ENCODE results near the gene INPP1. TPM values are rescaled to one million over a fixed set of nuclear protein-coding genes. Genes with fewer than 3 reads are reported as not detected.

Gene INPP1
- total RNA-seq, 1 donor from 2014 or later: 11.3 TPM

DNA sequence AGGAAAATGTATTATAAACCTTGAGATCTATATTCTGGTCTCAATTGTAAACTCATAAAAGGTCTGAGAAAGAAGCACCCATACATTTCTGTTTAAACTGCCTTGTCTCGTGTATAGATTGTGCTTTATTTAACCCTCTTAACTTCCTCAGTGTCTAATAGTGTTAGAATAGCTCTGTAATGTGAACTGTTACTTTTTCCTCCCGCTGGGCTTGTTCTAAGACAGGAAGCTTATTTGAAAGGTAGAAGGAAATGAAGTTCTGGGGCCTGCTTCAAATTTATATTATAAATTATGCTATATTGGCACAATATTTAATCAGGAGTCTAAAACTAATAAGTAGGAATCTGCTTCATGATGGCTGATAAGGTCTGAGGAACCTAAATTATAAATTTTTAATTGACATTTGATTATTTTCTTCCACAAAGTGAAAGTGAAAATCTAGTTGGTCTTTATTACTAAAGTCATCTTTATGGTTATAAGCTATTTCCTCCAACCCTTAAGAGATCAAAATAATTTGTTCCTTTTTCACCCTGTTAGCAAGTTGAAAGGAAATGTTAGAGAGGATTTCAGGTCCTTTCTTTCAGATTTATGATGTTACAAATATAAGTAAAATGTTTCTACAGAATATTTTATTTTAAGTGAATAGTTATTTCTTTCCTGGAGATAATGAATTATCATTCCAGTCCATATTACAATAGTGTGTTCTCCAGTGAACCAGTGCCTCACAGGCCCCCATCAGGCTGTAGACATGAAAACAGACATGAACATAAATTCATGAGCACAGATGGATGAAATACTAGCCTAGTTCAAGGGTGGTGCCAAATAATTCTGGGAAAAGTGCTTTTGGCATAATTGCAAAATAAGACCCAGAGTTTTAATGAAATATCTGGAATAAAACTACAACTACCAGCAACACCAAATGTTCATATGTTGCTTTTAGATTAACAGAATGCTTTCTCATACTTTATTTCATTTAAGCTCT lies 72.7 kb downstream of the INPP1 start:
- H3K4me2 ChIP-seq (ENCODE audit: low read length): no peak overlapping the region
- TF ChIP-seq, protein P1, sequence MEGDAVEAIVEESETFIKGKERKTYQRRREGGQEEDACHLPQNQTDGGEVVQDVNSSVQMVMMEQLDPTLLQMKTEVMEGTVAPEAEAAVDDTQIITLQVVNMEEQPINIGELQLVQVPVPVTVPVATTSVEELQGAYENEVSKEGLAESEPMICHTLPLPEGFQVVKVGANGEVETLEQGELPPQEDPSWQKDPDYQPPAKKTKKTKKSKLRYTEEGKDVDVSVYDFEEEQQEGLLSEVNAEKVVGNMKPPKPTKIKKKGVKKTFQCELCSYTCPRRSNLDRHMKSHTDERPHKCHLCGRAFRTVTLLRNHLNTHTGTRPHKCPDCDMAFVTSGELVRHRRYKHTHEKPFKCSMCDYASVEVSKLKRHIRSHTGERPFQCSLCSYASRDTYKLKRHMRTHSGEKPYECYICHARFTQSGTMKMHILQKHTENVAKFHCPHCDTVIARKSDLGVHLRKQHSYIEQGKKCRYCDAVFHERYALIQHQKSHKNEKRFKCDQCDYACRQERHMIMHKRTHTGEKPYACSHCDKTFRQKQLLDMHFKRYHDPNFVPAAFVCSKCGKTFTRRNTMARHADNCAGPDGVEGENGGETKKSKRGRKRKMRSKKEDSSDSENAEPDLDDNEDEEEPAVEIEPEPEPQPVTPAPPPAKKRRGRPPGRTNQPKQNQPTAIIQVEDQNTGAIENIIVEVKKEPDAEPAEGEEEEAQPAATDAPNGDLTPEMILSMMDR (IDR thresholded peaks at IDR 0.05; ENCODE audit: insufficient read depth, low read depth, low read length): no peak
- TF ChIP-seq EZH2 (IDR thresholded peaks at IDR 0.05; ENCODE audit: insufficient read depth, low read length): no peak
- Mint-ChIP-seq H3K4me1 (ENCODE audit: low read depth, unreplicated experiment) (peaks cover 3% of the 10 kb centered on the region), H3K27me3 (ENCODE audit: low read depth, unreplicated experiment) (no peaks in the 10 kb centered on the region), H3K9me3 (ENCODE audit: unreplicated experiment) (no peaks in the 10 kb centered on the region), H3K4me3 (ENCODE audit: unreplicated experiment) (no peak overlapping the region), H3K27ac (ENCODE audit: unreplicated experiment) (no peak overlapping the region), H3K36me3 (ENCODE audit: low read depth, unreplicated experiment) (no peaks in the 10 kb centered on the region)
- H4K20me1 ChIP-seq (ENCODE audit: insufficient read depth, low read length): no peaks in the 10 kb centered on the region
- no peaks in the 10 kb centered on the region for H3K27me3 ChIP-seq (ENCODE audit: insufficient read depth, low read length)
- FAIRE-seq (no peak), DNase-seq (ENCODE audit: low read depth) (no peak)
- no peaks in the 10 kb centered on the region for H3K36me3 ChIP-seq (ENCODE audit: insufficient read depth, low read length)
- peak overlapping the region; percentile 12 for H2AFZ ChIP-seq (ENCODE audit: low read depth, low read length)
- H3K79me2 ChIP-seq (ENCODE audit: insufficient read depth, low read length): no peaks in the 10 kb centered on the region
- H3K9ac ChIP-seq (ENCODE audit: low read length): no peak overlapping the region
- no peaks in the 10 kb centered on the region for H3K9me3 ChIP-seq (ENCODE audit: insufficient read depth, low read depth, low read length)
- no peak overlapping the region for H3K4me3 ChIP-seq (ENCODE audit: insufficient read depth, low read depth, low read length)
- no peaks in the 10 kb centered on the region for H3K4me1 ChIP-seq (ENCODE audit: insufficient read depth, low read length)
- no peak overlapping the region for H3K27ac ChIP-seq (ENCODE audit: low read depth, low read length)

- Histone ChIP-seq H3K4me3 (ENCODE audit: insufficient read depth, low read depth, low read length) (no peak overlapping the region), H3K27ac (ENCODE audit: low read depth, low read length) (no peak overlapping the region), H3K36me3 (ENCODE audit: insufficient read depth, low read length) (no peaks in the 10 kb centered on the region), H3K79me2 (ENCODE audit: insufficient read depth, low read length) (no peaks in the 10 kb centered on the region), H3K4me1 (ENCODE audit: insufficient read depth, low read length) (no peaks in the 10 kb centered on the region), H4K20me1 (ENCODE audit: insufficient read depth, low read length) (no peaks in the 10 kb centered on the region), H2AFZ (ENCODE audit: low read depth, low read length) (no peak overlapping the region), H3K4me2 (ENCODE audit: low read length) (no peak overlapping the region), H3K27me3 (ENCODE audit: insufficient read depth, low read length) (no peaks in the 10 kb centered on the region), H3K9me3 (ENCODE audit: insufficient read depth, low read depth, low read length) (no peaks in the 10 kb centered on the region), H3K9ac (ENCODE audit: low read length) (no peak overlapping the region)
- Mint-ChIP-seq H3K36me3 (ENCODE audit: low read depth, unreplicated experiment) (no peaks in the 10 kb centered on the region), H3K27ac (ENCODE audit: unreplicated experiment) (no peak overlapping the region), H3K4me3 (ENCODE audit: unreplicated experiment) (no peak overlapping the region), H3K27me3 (ENCODE audit: low read depth, unreplicated experiment) (no peaks in the 10 kb centered on the region), H3K4me1 (ENCODE audit: low read depth, unreplicated experiment) (peaks cover 3% of the 10 kb centered on the region), H3K9me3 (ENCODE audit: unreplicated experiment) (no peaks in the 10 kb centered on the region)
- DNase-seq (ENCODE audit: low read depth) (no peak), FAIRE-seq (no peak)
- TF ChIP-seq, protein P1 (IDR thresholded peaks at IDR 0.05; ENCODE audit: insufficient read depth, low read depth, low read length): no peak
- TF ChIP-seq EZH2 (IDR thresholded peaks at IDR 0.05; ENCODE audit: insufficient read depth, low read length): no peak
Observed at GRCh38 chr2:190417045-190417842, 73.9 kb downstream of the INPP1 start.
